HEK293 (cell line): Measurements from ENCODE around the gene SNAPC4.
A peak's percentile ranks its signal among the peaks of the same experiment; 100 is the strongest.

Experiments
- CTCF ChIA-PET: fragments of 350-600 bp; formaldehyde crosslinking; extraction: SDS; loops from one replicate; lab custom pipeline; 2021; ENCODE audit warnings: antibody characterized with exemption; lab: Yijun Ruan, JAX
- POLR2A ChIA-PET: fragments of 300-600 bp; formaldehyde crosslinking; extraction: SDS; loops from one replicate; lab custom pipeline; 2020; ENCODE audit warnings: antibody characterized with exemption, inconsistent platforms; lab: Yijun Ruan, JAX
- H3K27ac ChIP-seq: fragments of 200-500 bp; sonication (Bioruptor generic); 2 replicates; pipeline ENCODE4 v1.5.1; 2014; ENCODE audit warnings: low read depth, low read length, control low read depth, inconsistent platforms; ENCODE audit errors: extremely low read depth
- H3K36me3 ChIP-seq, 2 experiments: fragments of 200-500 bp in 1 of 2; sonication (Bioruptor generic) in 1 of 2; 1 replicate in 1 of 2; 2 replicates in 1 of 2; pipeline ENCODE4 v1.5.1; 2014 to 2017; ENCODE audit warnings: inconsistent platforms in 2 of 2, low read length in 2 of 2; ENCODE audit not compliant: control insufficient read depth in 2 of 2, insufficient read depth in 1 of 2
- H3K4me1 ChIP-seq: fragments of 200-500 bp; sonication (Bioruptor generic); 2 replicates; pipeline ENCODE4 v1.5.1; 2014; ENCODE audit warnings: mild to moderate bottlenecking, low read length, inconsistent platforms; ENCODE audit not compliant: control insufficient read depth, insufficient read depth
- H3K4me3 ChIP-seq: 2 replicates; pipeline ENCODE4 v1.5.1; 2011; ENCODE audit warnings: low read depth, mild to moderate bottlenecking, control low read depth, low read length, moderate library complexity
- H3K9me3 ChIP-seq: fragments of 200-500 bp; sonication (Bioruptor generic); 2 replicates; pipeline ENCODE4 v1.5.1; 2014; ENCODE audit warnings: low read depth, low read length, inconsistent platforms; ENCODE audit not compliant: control insufficient read depth, insufficient read depth
- GLIS1 ChIP-seq: fragments of 450-650 bp; formaldehyde crosslinking; IDR thresholded peaks from 2 replicates; pipeline ENCODE4 v1.5.1; 2016; ENCODE audit warnings: missing biosample characterization, missing genetic modification characterization
- GLIS2 ChIP-seq: fragments of 450-650 bp; formaldehyde crosslinking; IDR thresholded peaks from 2 replicates; pipeline ENCODE4 v1.5.1; 2016; ENCODE audit warnings: missing biosample characterization, missing genetic modification characterization
- KLF1 ChIP-seq: fragments of 450-650 bp; formaldehyde crosslinking; IDR thresholded peaks from 2 replicates; pipeline ENCODE4 v1.5.1; 2016; ENCODE audit warnings: missing biosample characterization, missing genetic modification characterization
- KLF9 ChIP-seq: fragments of 450-650 bp; formaldehyde crosslinking; IDR thresholded peaks from 2 replicates; pipeline ENCODE4 v1.5.1; 2016; ENCODE audit warnings: missing biosample characterization, missing genetic modification characterization, low read depth
- OVOL3 ChIP-seq: fragments of 450-650 bp; formaldehyde crosslinking; IDR thresholded peaks from 2 replicates; pipeline ENCODE4 v1.5.1; 2016; ENCODE audit warnings: missing biosample characterization, missing genetic modification characterization
- SCRT2 ChIP-seq: fragments of 450-650 bp; formaldehyde crosslinking; IDR thresholded peaks from 2 replicates; pipeline ENCODE4 v1.5.1; 2016; ENCODE audit warnings: missing biosample characterization, missing genetic modification characterization
- WT1 ChIP-seq: fragments of 450-650 bp; formaldehyde crosslinking; IDR thresholded peaks from 2 replicates; pipeline ENCODE4 v1.5.1; 2016; ENCODE audit warnings: missing biosample characterization, missing genetic modification characterization
- ZBTB7A ChIP-seq: fragments of 450-650 bp; formaldehyde crosslinking; IDR thresholded peaks from 2 replicates; pipeline ENCODE4 v1.5.1; 2016; ENCODE audit warnings: low read depth, missing biosample characterization, missing genetic modification characterization
- ZFHX2 ChIP-seq: fragments of 450-650 bp; formaldehyde crosslinking; conservative IDR thresholded peaks from 2 replicates; pipeline ENCODE4 v1.5.1; 2016; ENCODE audit warnings: missing biosample characterization, missing genetic modification characterization
- ZNF10 ChIP-seq: fragments of 450-650 bp; formaldehyde crosslinking; IDR thresholded peaks from 2 replicates; pipeline ENCODE4 v1.5.1; 2017; ENCODE audit warnings: missing biosample characterization, missing genetic modification characterization
- ZNF132 ChIP-seq: fragments of 450-650 bp; formaldehyde crosslinking; IDR thresholded peaks from 2 replicates; pipeline ENCODE4 v1.5.1; 2017; ENCODE audit warnings: missing biosample characterization, missing genetic modification characterization, borderline replicate concordance
- ZNF184 ChIP-seq: fragments of 450-650 bp; IDR thresholded peaks from 2 replicates; pipeline ENCODE4 v1.5.1; 2018; ENCODE audit warnings: missing biosample characterization, mild to moderate bottlenecking, missing genetic modification characterization
- ZNF239 ChIP-seq: fragments of 450-650 bp; formaldehyde crosslinking; IDR thresholded peaks from 2 replicates; pipeline ENCODE4 v1.5.1; 2016; ENCODE audit warnings: missing biosample characterization, missing genetic modification characterization
- ZNF354C ChIP-seq: fragments of 450-650 bp; formaldehyde crosslinking; IDR thresholded peaks from 2 replicates; pipeline ENCODE4 v1.5.1; 2016; ENCODE audit warnings: missing biosample characterization, missing genetic modification characterization, low read depth, borderline replicate concordance
- ZNF404 ChIP-seq: fragments of 450-650 bp; formaldehyde crosslinking; IDR thresholded peaks from 2 replicates; pipeline ENCODE4 v1.5.1; 2017; ENCODE audit warnings: missing biosample characterization, missing genetic modification characterization
- ZNF433 ChIP-seq: fragments of 450-650 bp; formaldehyde crosslinking; IDR thresholded peaks from 2 replicates; pipeline ENCODE4 v1.5.1; 2016; ENCODE audit warnings: missing biosample characterization, missing genetic modification characterization, low read depth
- ZNF510 ChIP-seq: fragments of 450-650 bp; formaldehyde crosslinking; IDR thresholded peaks from 2 replicates; pipeline ENCODE4 v1.5.1; 2018; ENCODE audit warnings: mild to moderate bottlenecking, missing genetic modification characterization, missing biosample characterization; ENCODE audit not compliant: insufficient replicate concordance
- ZNF514 ChIP-seq: fragments of 450-650 bp; formaldehyde crosslinking; IDR thresholded peaks from 2 replicates; pipeline ENCODE4 v1.5.1; 2016; ENCODE audit warnings: missing biosample characterization, missing genetic modification characterization
- ZNF544 ChIP-seq: fragments of 450-650 bp; formaldehyde crosslinking; IDR thresholded peaks from 2 replicates; pipeline ENCODE4 v1.5.0; 2017; ENCODE audit warnings: missing biosample characterization, missing genetic modification characterization
- ZNF548 ChIP-seq: fragments of 450-650 bp; formaldehyde crosslinking; IDR thresholded peaks from 2 replicates; pipeline ENCODE4 v1.5.1; 2016; ENCODE audit warnings: missing biosample characterization, missing genetic modification characterization
- ZNF600 ChIP-seq: fragments of 450-650 bp; formaldehyde crosslinking; IDR thresholded peaks from 2 replicates; pipeline ENCODE4 v1.5.1; 2016; ENCODE audit warnings: missing biosample characterization, missing genetic modification characterization
- ZNF670 ChIP-seq: fragments of 450-650 bp; formaldehyde crosslinking; IDR thresholded peaks from 2 replicates; pipeline ENCODE4 v1.5.1; 2016; ENCODE audit warnings: missing biosample characterization, missing genetic modification characterization, low read depth
- ZNF76 ChIP-seq: fragments of 450-650 bp; formaldehyde crosslinking; IDR thresholded peaks from 2 replicates; pipeline ENCODE4; 2016; ENCODE audit warnings: low read depth, missing biosample characterization, missing genetic modification characterization, borderline replicate concordance
- TF ChIP-seq, protein P1 (sequence below): fragments of 450-650 bp; formaldehyde crosslinking; IDR thresholded peaks from 2 replicates; pipeline ENCODE4 v1.5.1; 2016; ENCODE audit warnings: missing biosample characterization, missing genetic modification characterization
- TF ChIP-seq, protein P2 (sequence below): fragments of 450-650 bp; formaldehyde crosslinking; IDR thresholded peaks from 2 replicates; pipeline ENCODE4 v1.5.1; 2016; ENCODE audit warnings: missing biosample characterization, missing genetic modification characterization
- TF ChIP-seq, protein P3 (sequence below): fragments of 450-650 bp; IDR thresholded peaks from 2 replicates; pipeline ENCODE4 v1.5.1; 2018; ENCODE audit warnings: missing biosample characterization, missing genetic modification characterization
- TF ChIP-seq, protein P4 (sequence below): fragments of 450-650 bp; formaldehyde crosslinking; IDR thresholded peaks from 2 replicates; pipeline ENCODE4 v1.5.1; 2016; ENCODE audit warnings: missing biosample characterization, missing genetic modification characterization

SNAPC4 gene

DNA sequence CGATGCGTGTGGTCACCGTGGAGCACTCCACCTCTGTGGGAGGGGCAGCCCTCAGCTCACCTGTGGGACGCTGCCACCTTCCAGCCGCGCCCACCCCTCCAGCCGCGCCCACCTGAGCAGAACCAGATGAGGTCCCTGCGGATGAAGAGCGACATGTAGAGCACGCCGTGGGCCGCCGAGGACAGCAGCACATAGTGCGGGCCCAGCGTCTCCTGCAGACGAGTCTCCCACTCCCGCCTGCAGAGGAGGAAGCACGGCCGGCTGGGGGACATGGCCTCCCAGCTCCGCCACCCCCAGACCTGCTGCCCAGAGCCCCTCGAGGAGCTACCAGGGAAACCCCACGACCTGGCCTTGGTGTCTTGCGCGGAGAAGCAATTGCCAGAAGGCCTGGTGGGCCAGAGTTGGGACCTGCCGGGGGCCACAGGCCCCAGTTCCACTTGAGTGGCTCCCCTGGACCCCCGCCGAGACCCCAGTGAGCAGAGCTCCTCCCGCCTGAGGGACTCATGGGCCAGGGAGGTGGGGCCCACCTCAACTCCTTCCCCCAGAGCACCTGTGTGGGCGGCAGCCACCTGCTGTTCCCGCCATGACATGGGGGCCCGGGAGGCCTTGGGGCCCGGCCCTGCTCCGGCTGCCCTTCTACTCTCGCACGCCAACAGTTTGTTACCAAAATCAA, 33.2 kb upstream of the SNAPC4 start:
- ChIA-PET POLR2A (no interaction called here), CTCF (interaction anchor here (0.7 kb wide), 1 partner anchor 192 kb away, joined by 3 read pairs; no protein-coding TSS in a partner anchor)
- no peak for TF ChIP-seq ZNF239 (tag by site-specific recombination)
- TF ChIP-seq ZFHX2 = peak; percentile 19; the same call in 1 of the 2 replicates
- no peak for TF ChIP-seq ZNF600 (tag by site-specific recombination)
- TF ChIP-seq GLIS2 (tag by site-specific recombination) = peak; percentile 24
- TF ChIP-seq KLF1 (tag by site-specific recombination) = 0 out of 2 replicates have a peak, but pooled peaks have one; percentile 11
- no peak for TF ChIP-seq OVOL3 (tag by site-specific recombination)
- TF ChIP-seq, protein P1, sequence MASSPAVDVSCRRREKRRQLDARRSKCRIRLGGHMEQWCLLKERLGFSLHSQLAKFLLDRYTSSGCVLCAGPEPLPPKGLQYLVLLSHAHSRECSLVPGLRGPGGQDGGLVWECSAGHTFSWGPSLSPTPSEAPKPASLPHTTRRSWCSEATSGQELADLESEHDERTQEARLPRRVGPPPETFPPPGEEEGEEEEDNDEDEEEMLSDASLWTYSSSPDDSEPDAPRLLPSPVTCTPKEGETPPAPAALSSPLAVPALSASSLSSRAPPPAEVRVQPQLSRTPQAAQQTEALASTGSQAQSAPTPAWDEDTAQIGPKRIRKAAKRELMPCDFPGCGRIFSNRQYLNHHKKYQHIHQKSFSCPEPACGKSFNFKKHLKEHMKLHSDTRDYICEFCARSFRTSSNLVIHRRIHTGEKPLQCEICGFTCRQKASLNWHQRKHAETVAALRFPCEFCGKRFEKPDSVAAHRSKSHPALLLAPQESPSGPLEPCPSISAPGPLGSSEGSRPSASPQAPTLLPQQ = peak; percentile 40; the same call in 1 of the 2 replicates
- TF ChIP-seq KLF9 = 0 out of 2 replicates have a peak, but pooled peaks have one; percentile 26
- TF ChIP-seq ZNF514 (tag by site-specific recombination) = no peak
- no peak for TF ChIP-seq ZNF548 (tag by site-specific recombination)
- no peak for TF ChIP-seq ZNF544
- TF ChIP-seq ZBTB7A (tag by site-specific recombination) = no peak
- no peaks in the 10 kb centered on the region for H3K4me1 ChIP-seq
- peaks cover 0 to 87% of the 10 kb centered on the region in 2 experiments; a peak in 2 of 3 replicates for H3K36me3 ChIP-seq
- no peak overlapping the region for H3K27ac ChIP-seq
- H3K9me3 ChIP-seq = no peaks in the 10 kb centered on the region
- H3K4me3 ChIP-seq = no peak overlapping the region

DNA sequence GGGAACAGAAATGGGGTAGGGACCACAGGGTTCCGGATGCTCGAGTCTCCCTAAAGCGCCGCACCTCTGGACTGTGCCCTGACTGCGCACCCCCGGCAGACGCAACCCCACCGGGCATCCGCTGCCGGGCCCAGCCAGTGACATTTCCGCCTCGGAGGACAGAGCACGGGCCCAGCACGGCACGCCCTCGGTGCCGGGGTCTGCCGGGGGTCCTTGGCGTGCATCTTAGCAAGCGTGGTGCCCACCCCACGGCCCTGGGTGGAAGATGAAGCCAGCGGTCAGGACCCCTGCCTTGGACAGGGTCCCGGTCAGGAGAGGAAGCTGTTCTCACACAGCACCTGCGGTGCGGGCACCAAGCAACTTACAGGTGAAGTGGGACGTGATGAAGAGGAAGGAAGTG, 32.6 kb upstream of the SNAPC4 start:
- no peaks in the 10 kb centered on the region for H3K4me1 ChIP-seq

DNA sequence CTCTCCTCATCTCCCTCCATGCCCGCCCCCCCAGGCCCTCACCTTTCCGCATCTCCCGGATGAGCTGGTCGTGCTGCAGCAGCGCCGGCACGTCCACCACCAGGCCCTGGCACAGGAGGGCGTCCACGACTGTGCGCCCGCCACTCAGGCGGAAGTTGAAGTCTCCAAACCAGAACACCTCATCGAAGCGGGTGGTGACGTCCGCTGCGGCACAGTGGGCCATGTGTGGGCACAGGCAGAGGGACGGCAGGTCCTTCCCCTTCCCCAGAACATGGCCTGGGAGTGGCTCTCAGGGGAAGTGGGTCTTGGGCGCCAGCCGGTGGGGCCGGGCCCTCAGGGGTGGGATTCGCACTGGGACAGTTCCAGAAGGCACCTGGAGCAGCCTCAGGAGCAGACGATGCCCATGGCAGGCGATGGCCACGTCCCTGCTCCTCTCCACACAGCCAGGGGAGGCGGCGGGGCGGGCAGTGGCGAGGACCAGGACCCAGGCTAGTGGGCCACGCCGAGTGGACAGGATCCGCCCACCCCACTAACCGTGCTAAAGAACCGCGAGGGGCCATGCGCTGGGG, 31.9 kb upstream of the SNAPC4 start:
- ChIA-PET CTCF (no interaction called here), POLR2A (interaction anchor here (0.6 kb wide), 1 partner anchor 45 kb away, joined by 4 read pairs; no protein-coding TSS in a partner anchor)
- Histone ChIP-seq H3K9me3 (no peaks in the 10 kb centered on the region), H3K4me1 (no peaks in the 10 kb centered on the region), H3K27ac (no peak overlapping the region), H3K36me3 (peaks cover 0 to 78% of the 10 kb centered on the region in 2 experiments; a peak in 2 of 3 replicates), H3K4me3 (no peak overlapping the region)
- no peak for TF ChIP-seq ZNF510 (tag by site-specific recombination)
- TF ChIP-seq, protein P2, sequence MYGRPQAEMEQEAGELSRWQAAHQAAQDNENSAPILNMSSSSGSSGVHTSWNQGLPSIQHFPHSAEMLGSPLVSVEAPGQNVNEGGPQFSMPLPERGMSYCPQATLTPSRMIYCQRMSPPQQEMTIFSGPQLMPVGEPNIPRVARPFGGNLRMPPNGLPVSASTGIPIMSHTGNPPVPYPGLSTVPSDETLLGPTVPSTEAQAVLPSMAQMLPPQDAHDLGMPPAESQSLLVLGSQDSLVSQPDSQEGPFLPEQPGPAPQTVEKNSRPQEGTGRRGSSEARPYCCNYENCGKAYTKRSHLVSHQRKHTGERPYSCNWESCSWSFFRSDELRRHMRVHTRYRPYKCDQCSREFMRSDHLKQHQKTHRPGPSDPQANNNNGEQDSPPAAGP (tag by site-specific recombination) = no peak
- no peak for TF ChIP-seq ZNF433 (tag by site-specific recombination)
- no peak for TF ChIP-seq SCRT2 (tag by site-specific recombination)
- no peak for TF ChIP-seq ZNF404 (tag by site-specific recombination)
- TF ChIP-seq, protein P3, sequence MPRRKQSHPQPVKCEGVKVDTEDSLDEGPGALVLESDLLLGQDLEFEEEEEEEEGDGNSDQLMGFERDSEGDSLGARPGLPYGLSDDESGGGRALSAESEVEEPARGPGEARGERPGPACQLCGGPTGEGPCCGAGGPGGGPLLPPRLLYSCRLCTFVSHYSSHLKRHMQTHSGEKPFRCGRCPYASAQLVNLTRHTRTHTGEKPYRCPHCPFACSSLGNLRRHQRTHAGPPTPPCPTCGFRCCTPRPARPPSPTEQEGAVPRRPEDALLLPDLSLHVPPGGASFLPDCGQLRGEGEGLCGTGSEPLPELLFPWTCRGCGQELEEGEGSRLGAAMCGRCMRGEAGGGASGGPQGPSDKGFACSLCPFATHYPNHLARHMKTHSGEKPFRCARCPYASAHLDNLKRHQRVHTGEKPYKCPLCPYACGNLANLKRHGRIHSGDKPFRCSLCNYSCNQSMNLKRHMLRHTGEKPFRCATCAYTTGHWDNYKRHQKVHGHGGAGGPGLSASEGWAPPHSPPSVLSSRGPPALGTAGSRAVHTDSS (tag by site-specific recombination) = no peak
- TF ChIP-seq ZNF76 (tag by site-specific recombination) = no peak

More for the DNA sequence above, 32.6 kb upstream of the SNAPC4 start:
- CTCF ChIA-PET = interaction anchor here (0.7 kb wide), 1 partner anchor 193 kb away, joined by 3 read pairs; no protein-coding TSS in a partner anchor
- no peak for TF ChIP-seq ZNF184 (tag by site-specific recombination)
- 0 out of 2 replicates have a peak, but pooled peaks have one; percentile 46 for TF ChIP-seq ZNF10 (tag by site-specific recombination)
- no peak for TF ChIP-seq ZNF354C (tag by site-specific recombination)
- TF ChIP-seq WT1 (tag by site-specific recombination) = no peak
- TF ChIP-seq ZNF132 (tag by site-specific recombination) = no peak
- TF ChIP-seq, protein P4, sequence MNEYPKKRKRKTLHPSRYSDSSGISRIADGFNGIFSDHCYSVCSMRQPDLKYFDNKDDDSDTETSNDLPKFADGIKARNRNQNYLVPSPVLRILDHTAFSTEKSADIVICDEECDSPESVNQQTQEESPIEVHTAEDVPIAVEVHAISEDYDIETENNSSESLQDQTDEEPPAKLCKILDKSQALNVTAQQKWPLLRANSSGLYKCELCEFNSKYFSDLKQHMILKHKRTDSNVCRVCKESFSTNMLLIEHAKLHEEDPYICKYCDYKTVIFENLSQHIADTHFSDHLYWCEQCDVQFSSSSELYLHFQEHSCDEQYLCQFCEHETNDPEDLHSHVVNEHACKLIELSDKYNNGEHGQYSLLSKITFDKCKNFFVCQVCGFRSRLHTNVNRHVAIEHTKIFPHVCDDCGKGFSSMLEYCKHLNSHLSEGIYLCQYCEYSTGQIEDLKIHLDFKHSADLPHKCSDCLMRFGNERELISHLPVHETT (tag by site-specific recombination) = no peak
- no peak for TF ChIP-seq ZNF670 (tag by site-specific recombination)
- TF ChIP-seq GLIS1 (tag by site-specific recombination) = no peak
- TF ChIP-seq, all 188 proteins: peak for 1
- Histone ChIP-seq H3K9me3 (no peaks in the 10 kb centered on the region), H3K4me3 (no peak overlapping the region), H3K36me3 (peaks cover 0 to 85% of the 10 kb centered on the region in 2 experiments; a peak in 2 of 3 replicates), H3K27ac (no peak overlapping the region)
- POLR2A ChIA-PET = no interaction called here
